Esophagus mucosa (tissue), 1 donor: ENCODE results near the gene GRK5. TPM values are rescaled to one million over a fixed set of nuclear protein-coding genes. Genes with fewer than 3 reads are reported as not detected.
"Not testable (repeated sequence)": the region's sequence is repeated elsewhere in the genome, so short reads cannot be mapped to it uniquely, and the experiment has no call there.

Experiments
- ATAC-seq: fragments of 200-7000 bp; cut with Tn5 transposase; one replicate; pipeline ENCODE4 v1.9.1; 2020
- total RNA-seq: library from RNA; stranded (reverse); gene quantifications from one replicate; pipeline ENCODE4 v1.2.4, GENCODE V29; 2023
- donor health status: DM: yes; HTN: yes; CAD: no.

Gene GRK5
- total RNA-seq, 1 donor from 2014 or later: 3.7 TPM

GRCh38 chr10:119222537-119222936 is 15.2 kb downstream of the GRK5 start:
- ATAC-seq: no peak

- ATAC-seq: no peak
Observed at GRCh38 chr10:119222966-119223386, 15.6 kb downstream of the GRK5 start.

GRCh38 chr10:119225083-119225658 is 17.8 kb downstream of the GRK5 start:
- ATAC-seq: no peak

- ATAC-seq: no peak
Observed at GRCh38 chr10:119227825-119228224, 20.5 kb downstream of the GRK5 start.

- no peak for ATAC-seq
Observed at GRCh38 chr10:119231654-119232053, 24.3 kb downstream of the GRK5 start.

- ATAC-seq: not testable (repeated sequence)
Observed at GRCh38 chr10:119232439-119232838, 25.1 kb downstream of the GRK5 start.

GRCh38 chr10:119233123-119233820 is 25.9 kb downstream of the GRK5 start:
- ATAC-seq: no peak

- ATAC-seq: no peak
Observed at GRCh38 chr10:119233821-119234220, 26.4 kb downstream of the GRK5 start.

- no peak for ATAC-seq
Observed at GRCh38 chr10:119235356-119235755, 28.0 kb downstream of the GRK5 start.

GRCh38 chr10:119237722-119238436 is 30.5 kb downstream of the GRK5 start:
- no peak for ATAC-seq

GRCh38 chr10:119238577-119238976 is 31.2 kb downstream of the GRK5 start:
- no peak for ATAC-seq

- ATAC-seq: not testable (repeated sequence)
Observed at GRCh38 chr10:119239015-119239414, 31.6 kb downstream of the GRK5 start.

- ATAC-seq: not testable (repeated sequence)
Observed at GRCh38 chr10:119239630-119240029, 32.3 kb downstream of the GRK5 start.

GRCh38 chr10:119241066-119241465 is 33.7 kb downstream of the GRK5 start:
- ATAC-seq: peak; percentile 20

GRCh38 chr10:119242186-119242585 is 34.8 kb downstream of the GRK5 start:
- no peak for ATAC-seq

- ATAC-seq: no peak
Observed at GRCh38 chr10:119243488-119243887, 36.1 kb downstream of the GRK5 start.

GRCh38 chr10:119243967-119244366 is 36.6 kb downstream of the GRK5 start:
- ATAC-seq: no peak

- ATAC-seq: peak; percentile 73
Observed at GRCh38 chr10:119245272-119245671, 37.9 kb downstream of the GRK5 start.

GRCh38 chr10:119246862-119247549 is 39.6 kb downstream of the GRK5 start:
- no peak for ATAC-seq

- no peak for ATAC-seq
Observed at GRCh38 chr10:119247550-119247894, 40.2 kb downstream of the GRK5 start.

GRCh38 chr10:119248184-119248583 is 40.8 kb downstream of the GRK5 start:
- no peak for ATAC-seq

- no peak for ATAC-seq
Observed at GRCh38 chr10:119248681-119249080, 41.3 kb downstream of the GRK5 start.

- ATAC-seq: peak; percentile 40
Observed at GRCh38 chr10:119250641-119251314, 43.4 kb downstream of the GRK5 start.
